GM19463 (cell line): ENCODE data around the gene ATXN7L1.
"Not testable (repeated sequence)": the region's sequence is repeated elsewhere in the genome, so short reads cannot be mapped to it uniquely, and the experiment has no call there.

Experiments used
- ATAC-seq: cut with Tn5 transposase; IDR thresholded peaks from one replicate; pipeline ENCODE4 v1.9.1; 2021; ENCODE audit warnings: mild to moderate bottlenecking, moderate library complexity; ENCODE audit not compliant: unreplicated experiment

The ATXN7L1 gene

GRCh38 chr7:105890290-105890997 is 14.0 kb upstream of the ATXN7L1 start:
- no peak for ATAC-seq

GRCh38 chr7:105887569-105888189 is 11.3 kb upstream of the ATXN7L1 start:
- ATAC-seq: no peak

- no peak for ATAC-seq
Measured at GRCh38 chr7:105886776-105887175, 10.4 kb upstream of the ATXN7L1 start.

GRCh38 chr7:105885387-105886111 is 9.2 kb upstream of the ATXN7L1 start:
- no peak for ATAC-seq

- ATAC-seq: not testable (repeated sequence)
Measured at GRCh38 chr7:105883179-105883578, 6.8 kb upstream of the ATXN7L1 start.

GRCh38 chr7:105881439-105881838 is 5.0 kb upstream of the ATXN7L1 start:
- ATAC-seq: no peak

GRCh38 chr7:105880571-105881330 is 4.4 kb upstream of the ATXN7L1 start:
- ATAC-seq: no peak

- no peak for ATAC-seq
Measured at GRCh38 chr7:105879782-105880181, 3.4 kb upstream of the ATXN7L1 start.

- no peak for ATAC-seq
Measured at GRCh38 chr7:105878746-105879605, 2.6 kb upstream of the ATXN7L1 start.

- no peak for ATAC-seq
Measured at GRCh38 chr7:105877736-105878135, 1.3 kb upstream of the ATXN7L1 start.

- ATAC-seq: no peak
Measured at GRCh38 chr7:105876964-105877601, 684 bp upstream of the ATXN7L1 start.

GRCh38 chr7:105875505-105875904 is 894 bp downstream of the ATXN7L1 start:
- ATAC-seq: no peak

- ATAC-seq: no peak
Measured at GRCh38 chr7:105874055-105874454, 2.3 kb downstream of the ATXN7L1 start.

- no peak for ATAC-seq
Measured at GRCh38 chr7:105872491-105872890, 3.9 kb downstream of the ATXN7L1 start.

- ATAC-seq: no peak
Measured at GRCh38 chr7:105871142-105871541, 5.3 kb downstream of the ATXN7L1 start.

GRCh38 chr7:105866102-105866801 is 10.1 kb downstream of the ATXN7L1 start:
- ATAC-seq: no peak

- ATAC-seq: no peak
Measured at GRCh38 chr7:105863876-105864275, 12.5 kb downstream of the ATXN7L1 start.

- no peak for ATAC-seq
Measured at GRCh38 chr7:105862770-105863169, 13.6 kb downstream of the ATXN7L1 start.

GRCh38 chr7:105862276-105862675 is 14.1 kb downstream of the ATXN7L1 start:
- no peak for ATAC-seq
